C1 segment of cervical spinal cord (tissue), 14 donors: Measurements from ENCODE around the gene RAB3GAP1.
"Not testable (repeated sequence)": the region's sequence is repeated elsewhere in the genome, so short reads cannot be mapped to it uniquely, and the experiment has no call there.

Experiments
- DNase-seq, 14 donors: peaks; one replicate each; lab custom pipeline; 2025; lab: John Stamatoyannopoulos, UW

The RAB3GAP1 gene

GRCh38 chr2:135105513-135106316 is 53.6 kb downstream of the RAB3GAP1 start:
- not testable (repeated sequence) for DNase-seq

- DNase-seq, result no peak
Measured at GRCh38 chr2:135113322-135113721, 61.2 kb downstream of the RAB3GAP1 start.

GRCh38 chr2:135119582-135119981 is 67.5 kb downstream of the RAB3GAP1 start:
- no peak for DNase-seq

GRCh38 chr2:135121016-135121657 is 69.0 kb downstream of the RAB3GAP1 start:
- DNase-seq, result no peak

- not testable (repeated sequence) for DNase-seq
Measured at GRCh38 chr2:135121658-135122039, 69.6 kb downstream of the RAB3GAP1 start.

- DNase-seq, result no peak
Measured at GRCh38 chr2:135124924-135125886, 73.1 kb downstream of the RAB3GAP1 start.

- no peak for DNase-seq
Measured at GRCh38 chr2:135125940-135126339, 73.8 kb downstream of the RAB3GAP1 start.

- no peak for DNase-seq
Measured at GRCh38 chr2:135130751-135131150, 78.7 kb downstream of the RAB3GAP1 start.

GRCh38 chr2:135132314-135132713 is 80.2 kb downstream of the RAB3GAP1 start:
- no peak for DNase-seq

- DNase-seq, result no peak
Measured at GRCh38 chr2:135140606-135141005, 88.5 kb downstream of the RAB3GAP1 start.

GRCh38 chr2:135142323-135142722 is 90.2 kb downstream of the RAB3GAP1 start:
- no peak for DNase-seq

- no peak for DNase-seq
Measured at GRCh38 chr2:135144343-135144742, 92.3 kb downstream of the RAB3GAP1 start.

- DNase-seq, result no peak
Measured at GRCh38 chr2:135149251-135149650, 97.2 kb downstream of the RAB3GAP1 start.

- no peak for DNase-seq
Measured at GRCh38 chr2:135150725-135151124, 98.6 kb downstream of the RAB3GAP1 start.

- DNase-seq, result no peak
Measured at GRCh38 chr2:135151615-135152014, 99.5 kb downstream of the RAB3GAP1 start.

GRCh38 chr2:135152361-135152760 is 100.3 kb downstream of the RAB3GAP1 start:
- no peak for DNase-seq

- DNase-seq, result no peak
Measured at GRCh38 chr2:135154962-135155361, 102.9 kb downstream of the RAB3GAP1 start.

GRCh38 chr2:135157856-135158255 is 105.8 kb downstream of the RAB3GAP1 start:
- DNase-seq, result no peak

- no peak for DNase-seq
Measured at GRCh38 chr2:135159191-135159590, 107.1 kb downstream of the RAB3GAP1 start.

- no peak for DNase-seq
Measured at GRCh38 chr2:135162377-135162776, 110.3 kb downstream of the RAB3GAP1 start.

- no peak for DNase-seq
Measured at GRCh38 chr2:135162786-135163185, 110.7 kb downstream of the RAB3GAP1 start.

- DNase-seq, result no peak
Measured at GRCh38 chr2:135163306-135163705, 111.2 kb downstream of the RAB3GAP1 start.
